ENCODE results near the gene TRDN.

DNA sequence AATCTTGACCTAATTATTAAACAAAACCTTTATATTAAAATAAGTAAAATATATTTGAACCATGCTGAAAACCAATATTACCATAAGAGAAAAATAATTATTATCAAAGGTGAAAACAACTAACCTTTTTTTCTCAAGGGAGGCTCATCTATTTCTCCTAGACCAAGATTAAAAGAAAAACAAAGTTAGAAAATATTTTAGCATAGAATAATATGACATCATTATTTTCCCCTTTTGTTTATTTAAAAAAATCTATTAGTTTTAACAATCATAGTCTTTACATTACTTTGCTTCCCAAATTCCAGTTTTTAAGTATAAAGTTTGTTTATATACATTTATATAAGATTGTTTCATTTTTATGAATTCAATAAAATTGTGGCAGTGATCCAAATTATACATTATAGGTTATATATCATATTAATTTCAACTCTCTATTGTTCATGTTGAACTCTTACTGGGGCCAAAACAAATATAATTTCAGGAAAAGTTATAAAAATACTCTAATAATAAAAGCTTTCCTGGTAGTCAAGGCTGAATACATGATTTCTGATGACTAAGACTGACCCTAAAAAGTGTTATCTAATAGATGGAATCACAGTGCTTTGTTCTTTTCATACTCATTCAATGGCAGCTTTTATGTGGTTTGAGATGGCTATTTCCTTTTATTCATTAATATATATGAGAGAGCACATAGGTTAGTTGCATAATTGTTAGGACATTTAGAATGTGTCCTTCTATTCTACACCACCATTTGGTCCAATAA, 89.4 kb downstream of the TRDN start:
- TF ChIP-seq, protein P1, sequence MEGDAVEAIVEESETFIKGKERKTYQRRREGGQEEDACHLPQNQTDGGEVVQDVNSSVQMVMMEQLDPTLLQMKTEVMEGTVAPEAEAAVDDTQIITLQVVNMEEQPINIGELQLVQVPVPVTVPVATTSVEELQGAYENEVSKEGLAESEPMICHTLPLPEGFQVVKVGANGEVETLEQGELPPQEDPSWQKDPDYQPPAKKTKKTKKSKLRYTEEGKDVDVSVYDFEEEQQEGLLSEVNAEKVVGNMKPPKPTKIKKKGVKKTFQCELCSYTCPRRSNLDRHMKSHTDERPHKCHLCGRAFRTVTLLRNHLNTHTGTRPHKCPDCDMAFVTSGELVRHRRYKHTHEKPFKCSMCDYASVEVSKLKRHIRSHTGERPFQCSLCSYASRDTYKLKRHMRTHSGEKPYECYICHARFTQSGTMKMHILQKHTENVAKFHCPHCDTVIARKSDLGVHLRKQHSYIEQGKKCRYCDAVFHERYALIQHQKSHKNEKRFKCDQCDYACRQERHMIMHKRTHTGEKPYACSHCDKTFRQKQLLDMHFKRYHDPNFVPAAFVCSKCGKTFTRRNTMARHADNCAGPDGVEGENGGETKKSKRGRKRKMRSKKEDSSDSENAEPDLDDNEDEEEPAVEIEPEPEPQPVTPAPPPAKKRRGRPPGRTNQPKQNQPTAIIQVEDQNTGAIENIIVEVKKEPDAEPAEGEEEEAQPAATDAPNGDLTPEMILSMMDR (IDR thresholded peaks at IDR 0.05) = no peak
- TF ChIP-seq POLR2A (IDR thresholded peaks at IDR 0.05) = no peak
- no peak for TF ChIP-seq POLR2AphosphoS5 (IDR thresholded peaks at IDR 0.05)

All from sigmoid colon (tissue), 4 donors.